Renal pelvis (tissue), 12 donors: ENCODE data around the gene EIF3B. TPM values are rescaled to one million over a fixed set of nuclear protein-coding genes. Genes with fewer than 3 reads are reported as not detected.
"Not testable (repeated sequence)": the region's sequence is repeated elsewhere in the genome, so short reads cannot be mapped to it uniquely, and the experiment has no call there.

ENCODE experiments used
- DNase-seq: peaks from one replicate; pipeline ENCODE4 v3.0.0-alpha.2; 2013
- long read RNA-seq, 16 experiments: transcript quantifications; one replicate each; lab custom pipeline, GENCODE V29; 2026
- polyA plus RNA-seq, 3 donors: library from polyadenylated mRNA; unstranded; fragments of 120-200 nt; gene quantifications; one replicate each; pipeline ENCODE4 v1.2.1, GENCODE V29; 2013; ENCODE audit not compliant: insufficient read length in 3 of 3

The EIF3B gene
- polyA plus RNA-seq = 100 to 1,000 TPM; 147 to 174 (median 155) TPM
- long read RNA-seq, donor 1, transcript EIF3B-202 (19 exons, 2,966 nt) = major isoform, 12 of 32 reads
- long read RNA-seq, donor 1, transcript EIF3B-201 (19 exons, 3,055 nt) = minor isoform, 7 of 32 reads
- long read RNA-seq, donor 1, partial matches to known transcripts = 9 of 32 reads
- long read RNA-seq, donor 1, other reads (novel, unspliced or antisense) = 0 of 32 reads
- long read RNA-seq, donor 2, transcript EIF3B-201 (19 exons, 3,055 nt) = minor isoform, 6 of 27 reads
- long read RNA-seq, donor 2, transcript EIF3B-202 (19 exons, 2,966 nt) = major isoform, 15 of 27 reads
- long read RNA-seq, donor 2, partial matches to known transcripts = 5 of 27 reads
- long read RNA-seq, donor 2, other reads (novel, unspliced or antisense) = 0 of 27 reads
- long read RNA-seq, donor 3, transcript EIF3B-202 (19 exons, 2,966 nt) = major isoform, 9 of 29 reads
- long read RNA-seq, donor 3, transcript EIF3B-201 (19 exons, 3,055 nt) = minor isoform, 7 of 29 reads
- long read RNA-seq, donor 3, partial matches to known transcripts = 11 of 29 reads
- long read RNA-seq, donor 3, other reads (novel, unspliced or antisense) = 0 of 29 reads
- long read RNA-seq, donor 4, transcript EIF3B-201 (19 exons, 3,055 nt) = minor isoform, 6 of 24 reads
- long read RNA-seq, donor 4, transcript EIF3B-202 (19 exons, 2,966 nt) = major isoform, 11 of 24 reads
- long read RNA-seq, donor 4, partial matches to known transcripts = 6 of 24 reads
- long read RNA-seq, donor 4, other reads (novel, unspliced or antisense) = 0 of 24 reads
- long read RNA-seq, donor 5, transcript EIF3B-201 (19 exons, 3,055 nt) = minor isoform, 6 of 13 reads
- long read RNA-seq, donor 5, transcript EIF3B-202 (19 exons, 2,966 nt) = major isoform, 7 of 13 reads
- long read RNA-seq, donor 5, partial matches to known transcripts = 0 of 13 reads
- long read RNA-seq, donor 5, other reads (novel, unspliced or antisense) = 0 of 13 reads
- long read RNA-seq, donor 6, transcript EIF3B-202 (19 exons, 2,966 nt) = minor isoform, 8 of 20 reads
- long read RNA-seq, donor 6, transcript EIF3B-201 (19 exons, 3,055 nt) = major isoform, 10 of 20 reads
- long read RNA-seq, donor 6, partial matches to known transcripts = 0 of 20 reads
- long read RNA-seq, donor 6, other reads (novel, unspliced or antisense) = 0 of 20 reads
- long read RNA-seq, donor 7, transcript EIF3B-201 (19 exons, 3,055 nt) = minor isoform, 5 of 32 reads
- long read RNA-seq, donor 7, transcript EIF3B-202 (19 exons, 2,966 nt) = major isoform, 14 of 32 reads
- long read RNA-seq, donor 7, partial matches to known transcripts = 13 of 32 reads
- long read RNA-seq, donor 7, other reads (novel, unspliced or antisense) = 0 of 32 reads
- long read RNA-seq, donor 8, transcript EIF3B-201 (19 exons, 3,055 nt) = major isoform, 5 of 15 reads
- long read RNA-seq, donor 8, partial matches to known transcripts = 6 of 15 reads
- long read RNA-seq, donor 8, other reads (novel, unspliced or antisense) = 0 of 15 reads
- long read RNA-seq, donor 9, transcript EIF3B-202 (19 exons, 2,966 nt) = major isoform, 11 of 33 reads
- long read RNA-seq, donor 9, transcript EIF3B-201 (19 exons, 3,055 nt) = major isoform, 11 of 33 reads
- long read RNA-seq, donor 9, partial matches to known transcripts = 0 of 33 reads
- long read RNA-seq, donor 9, other reads (novel, unspliced or antisense) = 7 of 33 reads
- long read RNA-seq, donor 10, transcript EIF3B-201 (19 exons, 3,055 nt) = major isoform, 9 of 16 reads
- long read RNA-seq, donor 10, transcript EIF3B-202 (19 exons, 2,966 nt) = minor isoform, 7 of 16 reads
- long read RNA-seq, donor 10, partial matches to known transcripts = 0 of 16 reads
- long read RNA-seq, donor 10, other reads (novel, unspliced or antisense) = 0 of 16 reads
- long read RNA-seq, donor 11, transcript EIF3B-202 (19 exons, 2,966 nt) = major isoform, 6 of 10 reads
- long read RNA-seq, donor 11, partial matches to known transcripts = 0 of 10 reads
- long read RNA-seq, donor 11, other reads (novel, unspliced or antisense) = 0 of 10 reads
- long read RNA-seq, donor 12, transcript EIF3B-201 (19 exons, 3,055 nt) = major isoform, 17 of 43 reads
- long read RNA-seq, donor 12, transcript EIF3B-202 (19 exons, 2,966 nt) = minor isoform, 11 of 43 reads
- long read RNA-seq, donor 12, partial matches to known transcripts = 8 of 43 reads
- long read RNA-seq, donor 12, other reads (novel, unspliced or antisense) = 6 of 43 reads
- long read RNA-seq, donor 13, transcript EIF3B-202 (19 exons, 2,966 nt) = major isoform, 7 of 11 reads
- long read RNA-seq, donor 13, partial matches to known transcripts = 0 of 11 reads
- long read RNA-seq, donor 13, other reads (novel, unspliced or antisense) = 0 of 11 reads
- long read RNA-seq, donor 14, transcript EIF3B-202 (19 exons, 2,966 nt) = minor isoform, 9 of 49 reads
- long read RNA-seq, donor 14, transcript EIF3B-201 (19 exons, 3,055 nt) = major isoform, 20 of 49 reads
- long read RNA-seq, donor 14, partial matches to known transcripts = 20 of 49 reads
- long read RNA-seq, donor 14, other reads (novel, unspliced or antisense) = 0 of 49 reads
- long read RNA-seq, donor 15, transcript EIF3B-201 (19 exons, 3,055 nt) = major isoform, 11 of 26 reads
- long read RNA-seq, donor 15, transcript EIF3B-202 (19 exons, 2,966 nt) = major isoform, 11 of 26 reads
- long read RNA-seq, donor 15, partial matches to known transcripts = 0 of 26 reads
- long read RNA-seq, donor 15, other reads (novel, unspliced or antisense) = 0 of 26 reads
- long read RNA-seq, donor 16, transcript EIF3B-202 (19 exons, 2,966 nt) = minor isoform, 5 of 15 reads
- long read RNA-seq, donor 16, transcript EIF3B-201 (19 exons, 3,055 nt) = major isoform, 9 of 15 reads
- long read RNA-seq, donor 16, partial matches to known transcripts = 0 of 15 reads
- long read RNA-seq, donor 16, other reads (novel, unspliced or antisense) = 0 of 15 reads

DNA sequence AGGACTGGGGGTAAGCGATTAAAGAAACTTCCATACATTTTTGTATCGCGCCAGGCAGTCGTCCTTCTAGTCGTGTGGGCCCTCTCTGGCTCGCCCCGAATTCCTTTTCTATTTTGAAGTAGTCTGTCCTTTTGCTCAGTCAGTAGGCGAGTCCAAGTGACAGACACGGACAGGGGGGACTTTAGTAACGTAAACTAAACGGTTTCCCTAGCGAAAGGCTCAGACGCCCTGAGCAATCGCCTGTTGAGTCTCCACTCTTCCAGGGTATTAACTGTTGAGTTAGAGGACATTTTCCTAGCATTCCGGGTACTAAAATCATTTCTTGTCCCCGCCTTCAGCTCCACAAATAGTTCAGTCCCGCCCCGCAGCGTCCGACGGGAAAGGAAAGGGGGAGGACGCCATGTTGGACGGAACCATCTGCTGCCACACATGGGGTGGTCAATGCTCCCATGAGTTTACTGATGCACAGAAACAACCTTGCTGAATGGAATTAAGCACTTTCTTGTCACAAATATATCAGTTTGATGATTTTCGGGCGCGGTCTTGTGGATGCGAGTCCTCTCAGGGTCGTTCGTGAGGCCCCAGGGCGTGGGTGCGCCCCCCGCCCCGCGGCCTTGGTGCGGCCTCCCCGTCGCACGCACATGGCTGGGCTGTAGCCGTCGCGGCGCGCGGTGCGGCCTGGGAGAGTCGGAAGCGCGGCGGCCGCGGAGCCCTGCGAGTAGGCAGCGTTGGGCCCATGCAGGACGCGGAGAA, at the start of gene EIF3B:
TSS of gene EIF3B (plus strand) at position 642 of the 753 bp plus-strand sequence. CDS start at position 737, 95 bp downstream.
- peak; percentile 94 for DNase-seq

- not testable (repeated sequence) for DNase-seq
Observed at GRCh38 chr7:2305258-2305657, 49.4 kb upstream of the EIF3B start.

GRCh38 chr7:2306688-2307087, 47.9 kb upstream of the EIF3B start:
- no peak for DNase-seq

- DNase-seq = no peak
Observed at GRCh38 chr7:2307690-2308107, 46.9 kb upstream of the EIF3B start.

GRCh38 chr7:2309889-2310331, 44.7 kb upstream of the EIF3B start:
- peak; percentile 72 for DNase-seq

GRCh38 chr7:2312267-2312929, 42.2 kb upstream of the EIF3B start:
- no peak for DNase-seq

DNA sequence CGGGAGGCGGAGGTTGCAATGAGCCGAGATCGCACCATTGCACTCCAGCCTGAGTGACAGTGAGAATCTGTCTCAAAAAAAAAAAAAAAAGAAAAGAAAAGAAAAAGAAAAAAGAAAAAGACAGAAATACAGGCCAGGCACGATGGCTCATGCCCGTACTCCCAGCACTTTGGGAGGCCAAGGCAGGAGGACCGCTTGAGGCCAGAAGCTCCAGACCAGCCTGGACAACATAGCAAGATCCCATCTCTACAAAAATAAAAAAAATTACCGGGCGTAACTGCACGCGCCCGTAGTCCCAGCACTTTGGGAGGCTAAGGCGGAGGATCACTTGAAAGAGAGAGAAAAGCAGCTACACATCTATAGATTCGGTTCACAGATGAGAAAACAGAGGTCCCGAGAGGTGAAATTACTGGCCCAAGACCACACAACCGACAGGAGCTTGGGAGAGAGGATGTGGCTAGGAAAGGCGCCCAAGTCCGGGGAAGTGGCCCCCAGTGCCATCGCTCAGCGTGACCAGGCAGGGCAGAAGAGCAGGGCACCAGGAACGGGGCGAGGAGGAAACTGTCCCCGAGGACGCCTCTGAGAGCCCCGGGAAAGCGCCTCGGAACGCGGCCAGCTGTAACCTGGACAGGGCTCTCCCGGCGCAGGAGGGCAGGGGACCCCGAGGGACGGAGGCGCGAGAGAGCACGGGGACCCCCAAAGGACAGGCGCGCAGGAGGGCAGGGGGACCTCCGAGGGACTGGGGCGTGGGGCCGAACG, 41.0 kb upstream of the EIF3B start:
- DNase-seq = no peak

DNA sequence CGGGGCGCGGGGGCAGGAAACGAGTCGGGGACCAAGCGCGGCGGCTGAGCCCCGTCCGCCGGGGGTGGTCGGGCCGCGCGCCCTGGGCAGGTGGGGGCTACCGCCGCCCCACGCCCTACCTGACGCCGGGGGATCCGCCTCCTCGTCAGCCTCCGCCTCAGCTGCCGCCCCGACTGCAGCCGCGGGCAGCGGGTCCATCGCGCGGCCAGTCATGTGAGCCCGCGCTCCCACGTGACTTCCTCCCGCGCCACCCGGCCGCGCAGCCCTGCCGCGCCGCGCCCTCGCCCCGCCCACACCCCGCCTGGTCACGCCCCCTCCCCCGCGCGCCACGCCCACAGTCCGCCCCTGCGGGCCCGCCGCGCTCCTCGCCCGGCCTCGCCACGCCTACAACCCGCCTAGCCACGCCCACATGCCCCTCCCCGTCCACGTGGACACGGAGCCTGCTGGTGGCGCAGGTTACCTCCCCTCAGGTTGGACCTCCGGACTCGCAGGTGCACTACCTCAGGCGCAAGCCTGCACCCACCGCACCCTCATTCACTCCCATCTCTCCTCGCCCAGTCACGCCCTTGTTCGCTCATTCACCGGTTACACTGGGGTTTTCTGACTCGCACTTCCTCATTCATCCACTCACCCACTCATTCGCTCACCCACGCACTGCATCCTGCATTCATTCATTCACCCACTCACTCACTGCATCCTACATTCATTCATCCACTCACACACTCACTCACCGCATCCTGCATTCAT, 40.2 kb upstream of the EIF3B start, which contains the start of gene SNX8:
TSS of gene SNX8 (minus strand) at position 233 of the 747 bp plus-strand sequence. CDS start at position 213, 20 bp downstream.
- DNase-seq = peak; percentile 80

- DNase-seq = not testable (repeated sequence)
Observed at GRCh38 chr7:2314956-2315530, 39.6 kb upstream of the EIF3B start.

DNA sequence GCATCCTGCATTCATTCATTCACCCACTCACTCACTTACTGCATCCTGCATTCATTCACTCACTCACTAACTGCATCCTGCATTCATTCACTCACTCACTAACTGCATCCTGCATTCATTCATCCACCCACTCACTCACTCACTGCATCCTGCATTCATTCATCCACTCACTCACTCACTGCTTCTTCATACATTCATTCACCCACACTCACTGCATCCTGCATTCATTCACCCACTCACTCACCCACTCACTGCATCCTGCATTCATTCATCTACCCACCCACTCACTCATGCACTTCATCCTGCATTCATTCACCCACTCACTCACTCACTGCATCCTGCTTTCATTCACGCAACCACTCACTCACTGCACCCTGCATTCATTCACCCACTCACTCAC, 38.8 kb upstream of the EIF3B start:
- DNase-seq = no peak

DNA sequence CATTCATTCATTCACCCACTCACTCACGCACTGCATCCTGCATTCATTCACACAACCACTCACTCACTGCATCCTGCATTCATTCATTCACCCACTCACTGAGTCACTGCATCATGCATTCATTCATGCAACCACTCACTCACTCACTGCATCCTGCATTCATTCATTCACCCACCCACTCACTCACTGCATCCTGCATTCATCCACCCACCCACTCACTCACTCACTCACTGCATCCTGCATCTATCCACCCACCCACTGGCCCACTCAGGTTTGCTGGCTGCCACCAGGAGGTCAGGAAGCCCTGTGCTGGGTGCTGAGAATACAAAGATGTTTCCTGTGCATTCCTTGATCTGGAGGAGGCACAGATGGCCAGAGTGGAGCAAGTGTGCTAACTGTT, 38.0 kb upstream of the EIF3B start:
- DNase-seq = no peak

DNA sequence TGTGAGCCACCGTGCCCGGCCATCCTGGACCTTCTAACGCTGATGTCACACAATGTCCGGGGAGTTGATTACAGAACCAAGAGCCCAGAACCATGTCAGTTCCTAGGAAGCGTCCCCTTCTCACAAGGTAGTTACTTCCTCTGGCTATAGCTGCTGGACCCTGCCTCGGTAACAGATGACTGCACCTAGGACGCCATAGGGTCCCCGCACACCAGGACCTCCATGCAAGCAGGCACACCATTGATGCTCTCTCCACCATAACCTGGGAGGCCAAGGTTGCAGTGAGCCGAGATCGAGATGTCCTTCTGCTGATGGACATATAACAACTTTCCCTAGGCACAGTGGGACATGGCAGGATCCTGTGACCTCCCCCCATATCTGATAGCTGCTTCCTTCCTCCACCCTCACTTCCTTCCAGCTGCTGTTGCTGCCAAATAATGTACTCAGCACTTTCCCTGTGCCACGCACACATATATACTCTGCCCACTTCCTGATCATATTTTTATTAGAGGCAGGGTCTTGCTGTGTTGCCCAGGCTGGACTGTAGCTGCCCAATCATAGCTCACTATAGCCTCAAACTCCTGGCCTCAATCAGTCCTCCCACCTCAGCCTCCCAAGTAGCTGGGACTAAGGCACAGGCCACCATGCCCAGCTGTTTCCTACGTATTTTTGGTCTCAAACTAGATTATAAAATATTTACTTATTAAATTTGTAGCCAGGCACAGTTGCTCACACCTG, 36.9 kb upstream of the EIF3B start:
- DNase-seq = no peak

DNA sequence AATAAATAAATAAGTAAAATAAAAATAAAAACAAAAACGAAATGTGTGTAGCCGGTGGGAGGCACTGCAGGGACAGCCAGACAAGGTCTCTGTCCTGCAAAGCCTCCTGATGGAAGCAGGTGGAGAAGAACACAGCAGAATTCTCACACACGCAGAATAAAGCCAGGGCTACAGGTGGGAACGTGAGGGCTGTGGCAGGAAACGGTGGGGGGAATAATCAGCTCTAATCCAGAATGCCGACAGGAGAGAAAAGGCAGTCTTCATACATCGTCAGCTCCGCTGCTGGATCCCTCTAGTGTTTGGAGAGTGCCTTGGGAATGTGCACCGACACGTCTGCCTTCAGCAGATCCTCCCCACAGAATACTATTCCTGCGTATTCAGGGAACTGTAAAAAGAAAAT, 33.6 kb upstream of the EIF3B start:
- no peak for DNase-seq

GRCh38 chr7:2325162-2325561, 29.5 kb upstream of the EIF3B start:
- no peak for DNase-seq
